IMR-90 (cell line): ENCODE measurements around the gene ALCAM. TPM values are rescaled to one million over a fixed set of nuclear protein-coding genes. Genes with fewer than 3 reads are reported as not detected.

Experiments used
- ATAC-seq: fragments of 200-7000 bp; cut with Tn5 transposase; 2 replicates; pipeline ENCODE4 v1.9.1; 2020; ENCODE audit warnings: low read depth, mild to moderate bottlenecking, moderate library complexity
- BruUV-seq: library from RNA; stranded (reverse); fragments of 400-500 nt; replicated peaks from 2 replicates; lab custom pipeline; 2021; lab: Mats Ljungman, UMichigan
- CTCF ChIA-PET: fragments of 300-600 bp; formaldehyde crosslinking; extraction: SDS; loops from one replicate; lab custom pipeline; 2021; ENCODE audit warnings: antibody characterized with exemption; lab: Yijun Ruan, JAX
- POLR2A ChIA-PET: fragments of 300-600 bp; sonication (Branson Sonifier 250); formaldehyde crosslinking; loops from one replicate; lab custom pipeline; 2022; ENCODE audit warnings: antibody characterized with exemption; ENCODE audit not compliant: unreplicated experiment; lab: Charles Lee
- DNase-seq: peaks from one replicate; pipeline ENCODE4 v3.0.0; 2013
- H2AFZ ChIP-seq: replicated peaks from 2 replicates; pipeline ENCODE3; 2013; ENCODE audit warnings: low read length, mild to moderate bottlenecking; ENCODE audit not compliant: poor library complexity
- H2AK5ac ChIP-seq: 2 replicates; pipeline ENCODE4 v1.6.1; 2013; ENCODE audit warnings: low read depth, low read length, inconsistent platforms
- H2AK9ac ChIP-seq: replicated peaks from 2 replicates; pipeline ENCODE3; 2013; ENCODE audit warnings: mild to moderate bottlenecking, low read depth, low read length, moderate library complexity; ENCODE audit not compliant: poor library complexity
- H2BK120ac ChIP-seq: 2 replicates; pipeline ENCODE4 v1.6.1; 2013; ENCODE audit warnings: low read depth, low read length, inconsistent platforms
- H2BK15ac ChIP-seq: 3 replicates; pipeline ENCODE4 v1.6.1; 2013; ENCODE audit warnings: low read depth, low read length, inconsistent platforms
- H2BK20ac ChIP-seq: 2 replicates; pipeline ENCODE4 v1.6.1; 2013; ENCODE audit warnings: low read depth, mild to moderate bottlenecking, inconsistent platforms, low read length, moderate library complexity
- H2BK5ac ChIP-seq: 2 replicates; pipeline ENCODE4 v1.6.1; 2013; ENCODE audit warnings: mild to moderate bottlenecking, low read depth, low read length, inconsistent platforms; ENCODE audit not compliant: poor library complexity, severe bottlenecking
- H3K14ac ChIP-seq: replicated peaks from 2 replicates; pipeline ENCODE4 v1.6.1; 2013; ENCODE audit warnings: low read depth, low read length, inconsistent platforms
- H3K18ac ChIP-seq: 2 replicates; pipeline ENCODE4 v1.6.1; 2013; ENCODE audit warnings: low read depth, low read length, control low read depth
- H3K23ac ChIP-seq: 2 replicates; pipeline ENCODE4 v1.6.1; 2013; ENCODE audit warnings: low read depth, low read length, inconsistent platforms
- H3K27ac ChIP-seq: 2 replicates; pipeline ENCODE4 v1.5.1; 2013; ENCODE audit warnings: mild to moderate bottlenecking, control low read depth, low read length; ENCODE audit not compliant: insufficient read depth
- H3K27me3 ChIP-seq: 2 replicates; pipeline ENCODE4 v1.6.1; 2013; ENCODE audit warnings: low read length; ENCODE audit not compliant: control insufficient read depth, insufficient read depth
- H3K36me3 ChIP-seq: 2 replicates; pipeline ENCODE4 v1.6.1; 2013; ENCODE audit warnings: low read length, mixed read lengths; ENCODE audit not compliant: control insufficient read depth, insufficient read depth
- H3K4ac ChIP-seq: 2 replicates; pipeline ENCODE4 v1.6.1; 2013; ENCODE audit warnings: low read depth, low read length, inconsistent platforms
- H3K4me1 ChIP-seq: 2 replicates; pipeline ENCODE4 v1.6.1; 2013; ENCODE audit warnings: low read length, mixed read lengths; ENCODE audit not compliant: control insufficient read depth, insufficient read depth
- H3K4me2 ChIP-seq: 2 replicates; pipeline ENCODE4 v1.6.1; 2013; ENCODE audit warnings: low read depth, mild to moderate bottlenecking, control low read depth, low read length, moderate library complexity
- H3K4me3 ChIP-seq: 2 replicates; pipeline ENCODE4 v1.5.1; 2013; ENCODE audit warnings: low read depth, mild to moderate bottlenecking, control low read depth, low read length, moderate library complexity; ENCODE audit not compliant: insufficient read depth
- H3K56ac ChIP-seq: 2 replicates; pipeline ENCODE4 v1.6.1; 2013; ENCODE audit warnings: low read length, inconsistent platforms; ENCODE audit not compliant: insufficient read depth; ENCODE audit errors: extremely low read depth
- H3K79me1 ChIP-seq, 2 experiments: 2 replicates each; pipeline ENCODE4 v1.6.1; 2013; ENCODE audit warnings: low read length in 2 of 2, inconsistent platforms in 1 of 2, low read depth in 1 of 2
- H3K9ac ChIP-seq: 2 replicates; pipeline ENCODE4 v1.6.1; 2013; ENCODE audit warnings: low read depth, low read length, control low read depth
- H3K9me1 ChIP-seq: 2 replicates; pipeline ENCODE4 v1.6.1; 2013; ENCODE audit warnings: low read length, inconsistent platforms; ENCODE audit not compliant: insufficient read depth
- H3K9me3 ChIP-seq: 2 replicates; pipeline ENCODE4 v1.6.1; 2013; ENCODE audit warnings: low read length; ENCODE audit not compliant: control insufficient read depth, insufficient read depth
- H4K20me1 ChIP-seq: 2 replicates; pipeline ENCODE4 v1.6.1; 2013; ENCODE audit warnings: low read length, inconsistent platforms; ENCODE audit not compliant: insufficient read depth
- H4K5ac ChIP-seq: 2 replicates; pipeline ENCODE4 v1.6.1; 2013; ENCODE audit warnings: mild to moderate bottlenecking, low read depth, low read length, control low read depth
- H4K8ac ChIP-seq, 2 experiments: 2 replicates each; pipeline ENCODE4 v1.6.1; 2013; ENCODE audit warnings: low read depth in 2 of 2, low read length in 2 of 2, control low read depth in 1 of 2, inconsistent platforms in 1 of 2
- H4K91ac ChIP-seq: 2 replicates; pipeline ENCODE4 v1.6.1; 2013; ENCODE audit warnings: low read depth, low read length, inconsistent platforms; ENCODE audit not compliant: insufficient read depth
- BHLHE40 ChIP-seq: fragments of 150-350 bp; IDR thresholded peaks from 2 replicates; pipeline ENCODE4 v1.6.1; 2016; ENCODE audit warnings: mild to moderate bottlenecking, low read depth, low read length
- CEBPB ChIP-seq: IDR thresholded peaks from 2 replicates; pipeline ENCODE4 v1.6.1; 2012; ENCODE audit warnings: low read depth, low read length, improper control_type of control experiment
- CTCF ChIP-seq: conservative IDR thresholded peaks from 2 replicates; pipeline ENCODE4 v1.5.1; 2012; ENCODE audit warnings: mild to moderate bottlenecking, low read depth, low read length, improper control_type of control experiment
- ELK1 ChIP-seq: fragments of 150-350 bp; IDR thresholded peaks from 2 replicates; pipeline ENCODE4 v1.6.1; 2016; ENCODE audit warnings: low read depth, mild to moderate bottlenecking, low read length, moderate library complexity, borderline replicate concordance
- FOS ChIP-seq: fragments of 150-350 bp; IDR thresholded peaks from 2 replicates; pipeline ENCODE4 v1.6.1; 2016; ENCODE audit warnings: low read depth, low read length
- MAFK ChIP-seq: IDR thresholded peaks from 2 replicates; pipeline ENCODE4 v1.6.1; 2012; ENCODE audit warnings: low read depth, low read length, improper control_type of control experiment
- MAZ ChIP-seq: IDR thresholded peaks from 2 replicates; pipeline ENCODE4 v1.6.1; 2012; ENCODE audit warnings: low read depth, mild to moderate bottlenecking, low read length, improper control_type of control experiment, moderate library complexity, borderline replicate concordance
- MXI1 ChIP-seq: IDR thresholded peaks from 2 replicates; pipeline ENCODE4 v1.6.1; 2012; ENCODE audit warnings: low read depth, mild to moderate bottlenecking, low read length, moderate library complexity, borderline replicate concordance
- POLR2A ChIP-seq: IDR thresholded peaks from 2 replicates; pipeline ENCODE4 v1.6.1; 2012; ENCODE audit warnings: mild to moderate bottlenecking, low read depth, low read length
- RAD21 ChIP-seq: IDR thresholded peaks from 2 replicates; pipeline ENCODE4 v1.6.1; 2012; ENCODE audit warnings: low read length, improper control_type of control experiment
- RFX5 ChIP-seq: IDR thresholded peaks from 2 replicates; pipeline ENCODE4 v1.8.0; 2012; ENCODE audit warnings: low read depth, mild to moderate bottlenecking, low read length, moderate library complexity
- SMC3 ChIP-seq: fragments of 150-350 bp; IDR thresholded peaks from 2 replicates; pipeline ENCODE4 v1.6.1; 2016; ENCODE audit warnings: low read depth, mild to moderate bottlenecking, antibody characterized with exemption, low read length, moderate library complexity
- WGBS, 2 experiments: methylation state at CpG; one replicate each; pipeline versions ENCODE4 v1.1.5 to v1.1.7; 2013; ENCODE audit warnings: missing lambda C conversion rate in 2 of 2; ENCODE audit not compliant: insufficient read length in 1 of 2; ENCODE audit errors: extremely low coverage in 2 of 2; 5-methylcytosine and 5-hydroxymethylcytosine counted together
- dilution Hi-C: fragments of 300-500 bp; cut with HindIII; formaldehyde crosslinking; loops from one replicate; pipeline ENCODE4 v1.14.3; 2018; ENCODE audit warnings: low sequenced_read_pairs; ENCODE audit not compliant: unreplicated experiment
- in situ Hi-C: fragments of 300-500 bp; cut with MboI; formaldehyde crosslinking; loops from 3 replicates; pipeline ENCODE4 v1.14.3; 2019; ENCODE audit warnings: low sequenced_read_pairs, inconsistent platforms, mixed read lengths
- intact Hi-C: fragments of 100-400 bp; cut with micrococcal nuclease; formaldehyde crosslinking; loops from 2 replicates; pipeline ENCODE4 v1.10.0; 2022
- polyA plus RNA-seq, 3 experiments: library from polyadenylated mRNA; depleted of rRNA; stranded (reverse); fragments of >200 nt; gene quantifications; 2 replicates each; pipeline ENCODE4 v1.2.3, GENCODE V29; 2012; ENCODE audit warnings: low replicate concordance in 1 of 3
- total RNA-seq: library from RNA; depleted of rRNA; stranded (reverse); fragments of >200 nt; gene quantifications from 2 replicates; pipeline ENCODE4 v1.2.3, GENCODE V29; 2012

Gene ALCAM
- total and polyA plus RNA-seq, 2 of the 4 experiments (the other 2 are of a cell fraction), result 117 to 423 TPM

- Histone ChIP-seq H2AK9ac (no peak overlapping the region), H3K56ac (no peak overlapping the region), H3K27ac (no peak overlapping the region), H3K4me3 (no peak overlapping the region), H2BK120ac (no peak overlapping the region), H3K14ac (no peak overlapping the region), H3K27me3 (no peaks in the 10 kb centered on the region), H2AK5ac (no peak overlapping the region), H3K36me3 (no peaks in the 10 kb centered on the region), H4K91ac (no peak overlapping the region), H2AFZ (peak overlapping the region; percentile 63), H2BK20ac (no peak overlapping the region), H2BK15ac (no peak overlapping the region), H3K9me3 (no peaks in the 10 kb centered on the region), H3K18ac (no peak overlapping the region), H3K4ac (no peak overlapping the region), H3K79me1 (no peaks in the 10 kb centered on the region), H3K4me1 (no peaks in the 10 kb centered on the region), H3K23ac (no peak overlapping the region), H4K8ac (no peak overlapping the region), H2BK5ac (no peak overlapping the region), H4K20me1 (no peaks in the 10 kb centered on the region), H4K5ac (no peak overlapping the region), H3K9me1 (no peaks in the 10 kb centered on the region; the same call in 1 of the 2 replicates), H3K4me2 (no peak overlapping the region), H3K9ac (no peak overlapping the region)
- TF ChIP-seq RAD21 (no peak), BHLHE40 (no peak), ELK1 (no peak), CEBPB (no peak), RFX5 (no peak), SMC3 (no peak), POLR2A (no peak), MXI1 (no peak), CTCF (no peak), MAFK (no peak), FOS (no peak), MAZ (no peak)
- in situ Hi-C loops, result no loop called here
- POLR2A ChIA-PET, result no interaction called here
- DNase-seq, result no peak
- CTCF ChIA-PET, result interaction anchor here (0.6 kb wide), 1 partner anchor 66 kb away, joined by 4 read pairs; no protein-coding TSS in a partner anchor
- BruUV-seq, result no TSS peak
- no CpG with 5 or more reads among the region's 5 CpGs for WGBS, 2 experiments
- no peak for ATAC-seq
- dilution Hi-C loops, result no loop called here
- intact Hi-C loops, result no loop called here
These were observed 251.8 kb downstream of the ALCAM start for GRCh38 chr3:105618556-105618955.
